ENCODE data around the gene SMIM28.

Gene SMIM28

DNA sequence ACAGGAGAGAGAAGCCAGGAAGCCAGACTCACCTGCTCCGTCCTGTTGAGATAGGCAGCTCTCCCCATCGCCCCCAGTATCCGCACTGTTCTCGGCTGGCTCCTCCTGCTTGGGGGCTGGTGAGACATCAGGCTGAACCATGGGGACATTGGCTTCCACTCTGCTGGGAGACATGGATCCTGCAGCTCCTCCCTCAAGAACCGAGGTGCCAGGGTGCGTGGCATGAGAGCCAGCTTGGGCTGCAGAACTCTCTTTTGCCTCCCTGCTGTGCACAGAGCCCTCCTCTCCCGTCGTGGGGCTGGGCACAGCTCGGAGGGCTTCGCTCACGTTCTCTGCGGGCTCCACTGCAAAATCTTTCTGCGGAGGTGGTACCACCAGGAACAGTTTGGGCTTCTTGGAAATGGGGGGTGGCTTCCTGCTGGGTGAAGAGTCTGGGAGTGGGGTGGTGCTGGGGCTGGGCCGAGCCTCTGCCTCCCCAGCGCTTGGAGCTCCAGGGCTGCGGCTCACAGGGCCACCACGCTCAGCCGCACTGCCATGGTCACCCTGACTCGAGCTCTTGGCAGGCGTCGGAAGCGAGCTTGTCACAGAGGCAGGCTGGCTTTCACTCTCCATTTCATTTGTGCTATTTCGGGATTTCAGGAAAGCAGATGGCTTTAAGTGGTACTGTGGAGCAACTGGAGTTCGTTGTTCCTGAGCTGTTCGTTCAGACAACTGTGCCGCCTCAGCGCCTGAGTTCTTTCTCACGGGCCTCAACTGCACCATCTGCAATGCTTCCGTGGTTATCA lies 52.8 kb downstream of the SMIM28 start:
- DNase-seq (ENCODE audit: low read depth in 2 of 2), result no peak

- DNase-seq (ENCODE audit: low read depth in 2 of 2), result no peak
Measured at GRCh38 chr6:138431256-138432062, 53.8 kb downstream of the SMIM28 start.

GRCh38 chr6:138432063-138432356 lies 54.3 kb downstream of the SMIM28 start:
- no peak for DNase-seq (ENCODE audit: low read depth in 2 of 2)

All from stimulated activated CD4-positive, alpha-beta T cell treated with anti-CD3 and anti-CD28 coated beads, Interleukin-1b, Interleukin-23, amount 100 ng/mL, for 4 hours (primary cell).